SIG-M5 treated with dmso at 0.1 percent for 504 hours (cell line): Measurements from ENCODE around the gene AHSA1.
"Not testable (repeated sequence)": the region's sequence is repeated elsewhere in the genome, so short reads cannot be mapped to it uniquely, and the experiment has no call there.

ENCODE experiments used
- DNase-seq: peaks from one replicate; lab custom pipeline; 2025; ENCODE audit not compliant: unreplicated experiment; lab: John Stamatoyannopoulos, UW

Gene AHSA1

GRCh38 chr14:77457522-77458248, at the start of gene AHSA1, which contains the start of gene VIPAS39:
Gene AHSA1 (plus strand): TSS chr14:77458093. CDS start chr14:77458190, 97 bp downstream.
Gene VIPAS39 (minus strand): TSS chr14:77457601. CDS start chr14:77454102, 3,499 bp downstream.
- DNase-seq, result peak; percentile 99

GRCh38 chr14:77409131-77409533, 48.8 kb upstream of the AHSA1 start:
- peak; percentile 10 for DNase-seq

GRCh38 chr14:77415403-77416030, 42.4 kb upstream of the AHSA1 start:
- not testable (repeated sequence) for DNase-seq

GRCh38 chr14:77416098-77416497, 41.8 kb upstream of the AHSA1 start:
- not testable (repeated sequence) for DNase-seq

- no peak for DNase-seq
Observed at GRCh38 chr14:77416836-77417235, 41.1 kb upstream of the AHSA1 start.

GRCh38 chr14:77421201-77421600, 36.7 kb upstream of the AHSA1 start:
- DNase-seq, result no peak

- DNase-seq, result no peak
Observed at GRCh38 chr14:77423423-77423822, 34.5 kb upstream of the AHSA1 start, which contains the start of gene NOXRED1. Gene NOXRED1 (minus strand): TSS chr14:77423523. CDS start chr14:77422889, 634 bp downstream.

- no peak for DNase-seq
Observed at GRCh38 chr14:77424862-77425261, 33.0 kb upstream of the AHSA1 start.

GRCh38 chr14:77426396-77426795, 31.5 kb upstream of the AHSA1 start:
- DNase-seq, result no peak

- DNase-seq, result no peak
Observed at GRCh38 chr14:77436042-77436441, 21.9 kb upstream of the AHSA1 start.

GRCh38 chr14:77438596-77438995, 19.3 kb upstream of the AHSA1 start:
- no peak for DNase-seq

- no peak for DNase-seq
Observed at GRCh38 chr14:77439861-77440260, 18.0 kb upstream of the AHSA1 start.

- no peak for DNase-seq
Observed at GRCh38 chr14:77442196-77442595, 15.7 kb upstream of the AHSA1 start.

- no peak for DNase-seq
Observed at GRCh38 chr14:77455966-77456640, 1.8 kb upstream of the AHSA1 start.

- DNase-seq, result no peak
Observed at GRCh38 chr14:77457115-77457521, 775 bp upstream of the AHSA1 start.

- peak; percentile 24 for DNase-seq
Observed at GRCh38 chr14:77458249-77458950, 507 bp downstream of the AHSA1 start.

- DNase-seq, result peak; percentile 70
Observed at GRCh38 chr14:77459072-77459723, 1.3 kb downstream of the AHSA1 start.

- DNase-seq, result no peak
Observed at GRCh38 chr14:77467801-77468200, 9.9 kb downstream of the AHSA1 start.

GRCh38 chr14:77469067-77469505, 11.2 kb downstream of the AHSA1 start:
- DNase-seq, result no peak

- DNase-seq, result no peak
Observed at GRCh38 chr14:77469539-77469938, 11.6 kb downstream of the AHSA1 start.
